HEK293 (cell line): ENCODE measurements around the gene SLX4.

Experiments used
- TCF7L2 ChIP-seq: IDR thresholded peaks from 2 replicates; pipeline ENCODE4 v1.6.1; 2011; ENCODE audit warnings: low read depth, mild to moderate bottlenecking, inconsistent platforms, low read length, moderate library complexity, borderline replicate concordance
- ZBTB7A ChIP-seq: fragments of 450-650 bp; formaldehyde crosslinking; IDR thresholded peaks from 2 replicates; pipeline ENCODE4 v1.5.1; 2016; ENCODE audit warnings: low read depth, missing biosample characterization, missing genetic modification characterization
- ZIC2 ChIP-seq: fragments of 450-650 bp; formaldehyde crosslinking; IDR thresholded peaks from 2 replicates; pipeline ENCODE4 v1.5.1; 2016; ENCODE audit warnings: missing biosample characterization, missing genetic modification characterization
- ZNF324 ChIP-seq: fragments of 450-650 bp; formaldehyde crosslinking; IDR thresholded peaks from 2 replicates; pipeline ENCODE4 v1.5.1; 2016; ENCODE audit warnings: missing biosample characterization, missing genetic modification characterization
- ZNF664 ChIP-seq: fragments of 450-650 bp; formaldehyde crosslinking; IDR thresholded peaks from 2 replicates; pipeline ENCODE4 v1.5.1; 2016; ENCODE audit warnings: missing biosample characterization, missing genetic modification characterization
- ZSCAN30 ChIP-seq: fragments of 450-650 bp; IDR thresholded peaks from 2 replicates; pipeline ENCODE4 v1.5.1; 2018; ENCODE audit warnings: missing biosample characterization, mild to moderate bottlenecking, missing genetic modification characterization, moderate library complexity
- TF ChIP-seq, protein P1 (sequence below): fragments of 450-650 bp; formaldehyde crosslinking; IDR thresholded peaks from 2 replicates; pipeline ENCODE4; 2016; ENCODE audit warnings: missing biosample characterization, missing genetic modification characterization
- TF ChIP-seq, protein P2 (sequence below): fragments of 450-650 bp; formaldehyde crosslinking; IDR thresholded peaks from 2 replicates; pipeline ENCODE4 v1.5.1; 2016; ENCODE audit warnings: missing biosample characterization, missing genetic modification characterization
- TF ChIP-seq, protein P3 (sequence below): fragments of 450-650 bp; formaldehyde crosslinking; IDR thresholded peaks from 2 replicates; pipeline ENCODE4 v1.5.1; 2016; ENCODE audit warnings: missing biosample characterization, missing genetic modification characterization
- TF ChIP-seq, protein P4 (sequence below): fragments of 450-650 bp; formaldehyde crosslinking; IDR thresholded peaks from 2 replicates; pipeline ENCODE4 v1.5.1; 2017; ENCODE audit warnings: missing biosample characterization, missing genetic modification characterization

DNA sequence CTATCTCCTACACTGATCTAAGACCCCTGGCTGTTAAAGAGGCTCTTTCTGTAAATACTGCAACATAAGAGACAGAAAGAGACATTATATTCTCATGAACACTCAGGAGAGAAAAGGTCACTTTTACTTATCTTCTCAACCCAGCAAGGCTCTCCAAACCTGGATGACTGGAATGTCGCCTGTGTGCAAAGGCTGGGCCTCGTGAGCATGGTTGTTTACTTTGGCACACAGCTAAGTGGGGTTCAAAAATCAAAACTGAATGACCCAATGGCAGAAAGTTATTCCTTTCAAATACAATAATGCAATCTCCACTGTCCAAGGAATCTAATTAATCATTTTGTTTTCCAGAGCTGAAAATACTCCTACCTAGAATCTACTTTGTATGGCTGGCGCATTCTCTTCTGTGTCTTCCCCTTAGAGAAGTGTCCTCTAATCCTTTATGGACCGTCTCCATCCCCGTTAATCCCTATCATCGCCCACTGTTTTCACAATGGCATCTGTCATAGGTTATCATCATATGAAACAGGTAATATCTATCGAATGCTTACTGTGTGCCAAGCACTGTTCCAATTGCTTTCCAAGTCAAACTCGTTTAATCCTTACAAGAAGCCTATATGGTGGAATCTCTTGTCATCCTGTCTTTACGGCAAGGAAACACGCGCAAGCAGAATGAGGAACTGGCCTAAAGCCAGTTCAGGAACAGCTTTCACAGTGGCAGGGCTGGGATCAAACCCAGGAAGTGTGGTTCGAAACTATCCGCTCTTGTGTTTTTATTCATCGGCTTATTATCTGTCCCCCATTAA lies 1.3 kb downstream of the SLX4 start:
- TF ChIP-seq, protein P1, sequence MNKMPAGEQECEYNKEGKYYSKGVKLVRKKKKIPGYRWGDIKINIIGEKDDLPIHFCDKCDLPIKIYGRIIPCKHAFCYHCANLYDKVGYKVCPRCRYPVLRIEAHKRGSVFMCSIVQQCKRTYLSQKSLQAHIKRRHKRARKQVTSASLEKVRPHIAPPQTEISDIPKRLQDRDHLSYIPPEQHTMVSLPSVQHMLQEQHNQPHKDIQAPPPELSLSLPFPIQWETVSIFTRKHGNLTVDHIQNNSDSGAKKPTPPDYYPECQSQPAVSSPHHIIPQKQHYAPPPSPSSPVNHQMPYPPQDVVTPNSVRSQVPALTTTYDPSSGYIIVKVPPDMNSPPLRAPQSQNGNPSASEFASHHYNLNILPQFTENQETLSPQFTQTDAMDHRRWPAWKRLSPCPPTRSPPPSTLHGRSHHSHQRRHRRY = no peak
- TF ChIP-seq ZSCAN30 (tag by site-specific recombination) (no peak), TCF7L2 (no peak), ZBTB7A (tag by site-specific recombination) (no peak), ZNF324 (tag by site-specific recombination) (no peak), ZNF664 (no peak), ZIC2 (tag by site-specific recombination) (no peak)
- TF ChIP-seq, protein P2, sequence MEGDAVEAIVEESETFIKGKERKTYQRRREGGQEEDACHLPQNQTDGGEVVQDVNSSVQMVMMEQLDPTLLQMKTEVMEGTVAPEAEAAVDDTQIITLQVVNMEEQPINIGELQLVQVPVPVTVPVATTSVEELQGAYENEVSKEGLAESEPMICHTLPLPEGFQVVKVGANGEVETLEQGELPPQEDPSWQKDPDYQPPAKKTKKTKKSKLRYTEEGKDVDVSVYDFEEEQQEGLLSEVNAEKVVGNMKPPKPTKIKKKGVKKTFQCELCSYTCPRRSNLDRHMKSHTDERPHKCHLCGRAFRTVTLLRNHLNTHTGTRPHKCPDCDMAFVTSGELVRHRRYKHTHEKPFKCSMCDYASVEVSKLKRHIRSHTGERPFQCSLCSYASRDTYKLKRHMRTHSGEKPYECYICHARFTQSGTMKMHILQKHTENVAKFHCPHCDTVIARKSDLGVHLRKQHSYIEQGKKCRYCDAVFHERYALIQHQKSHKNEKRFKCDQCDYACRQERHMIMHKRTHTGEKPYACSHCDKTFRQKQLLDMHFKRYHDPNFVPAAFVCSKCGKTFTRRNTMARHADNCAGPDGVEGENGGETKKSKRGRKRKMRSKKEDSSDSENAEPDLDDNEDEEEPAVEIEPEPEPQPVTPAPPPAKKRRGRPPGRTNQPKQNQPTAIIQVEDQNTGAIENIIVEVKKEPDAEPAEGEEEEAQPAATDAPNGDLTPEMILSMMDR = no peak
- TF ChIP-seq, protein P3, sequence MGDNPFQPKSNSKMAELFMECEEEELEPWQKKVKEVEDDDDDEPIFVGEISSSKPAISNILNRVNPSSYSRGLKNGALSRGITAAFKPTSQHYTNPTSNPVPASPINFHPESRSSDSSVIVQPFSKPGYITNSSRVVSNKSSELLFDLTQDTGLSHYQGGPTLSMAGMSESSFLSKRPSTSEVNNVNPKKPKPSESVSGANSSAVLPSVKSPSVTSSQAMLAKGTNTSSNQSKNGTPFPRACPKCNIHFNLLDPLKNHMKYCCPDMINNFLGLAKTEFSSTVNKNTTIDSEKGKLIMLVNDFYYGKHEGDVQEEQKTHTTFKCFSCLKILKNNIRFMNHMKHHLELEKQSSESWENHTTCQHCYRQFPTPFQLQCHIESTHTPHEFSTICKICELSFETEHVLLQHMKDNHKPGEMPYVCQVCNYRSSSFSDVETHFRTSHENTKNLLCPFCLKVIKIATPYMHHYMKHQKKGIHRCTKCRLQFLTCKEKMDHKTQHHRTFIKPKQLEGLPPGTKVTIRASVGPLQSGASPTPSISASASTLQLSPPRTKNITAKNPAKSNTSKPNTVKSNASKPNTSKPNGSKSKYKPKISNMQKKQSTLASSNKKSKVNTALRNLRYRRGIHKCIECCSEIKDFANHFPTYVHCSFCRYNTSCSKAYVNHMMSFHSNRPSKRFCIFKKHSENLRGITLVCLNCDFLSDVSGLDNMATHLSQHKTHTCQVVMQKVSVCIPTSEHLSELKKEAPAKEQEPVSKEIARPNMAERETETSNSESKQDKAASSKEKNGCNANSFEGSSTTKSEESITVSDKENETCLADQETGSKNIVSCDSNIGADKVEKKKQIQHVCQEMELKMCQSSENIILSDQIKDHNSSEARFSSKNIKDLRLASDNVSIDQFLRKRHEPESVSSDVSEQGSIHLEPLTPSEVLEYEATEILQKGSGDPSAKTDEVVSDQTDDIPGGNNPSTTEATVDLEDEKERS (tag by site-specific recombination) = no peak
- TF ChIP-seq, protein P4, sequence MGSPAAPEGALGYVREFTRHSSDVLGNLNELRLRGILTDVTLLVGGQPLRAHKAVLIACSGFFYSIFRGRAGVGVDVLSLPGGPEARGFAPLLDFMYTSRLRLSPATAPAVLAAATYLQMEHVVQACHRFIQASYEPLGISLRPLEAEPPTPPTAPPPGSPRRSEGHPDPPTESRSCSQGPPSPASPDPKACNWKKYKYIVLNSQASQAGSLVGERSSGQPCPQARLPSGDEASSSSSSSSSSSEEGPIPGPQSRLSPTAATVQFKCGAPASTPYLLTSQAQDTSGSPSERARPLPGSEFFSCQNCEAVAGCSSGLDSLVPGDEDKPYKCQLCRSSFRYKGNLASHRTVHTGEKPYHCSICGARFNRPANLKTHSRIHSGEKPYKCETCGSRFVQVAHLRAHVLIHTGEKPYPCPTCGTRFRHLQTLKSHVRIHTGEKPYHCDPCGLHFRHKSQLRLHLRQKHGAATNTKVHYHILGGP (tag by site-specific recombination) = no peak
